ENCODE data around the gene ADPGK.

GRCh38 chr15:72740219-72740618, 43.3 kb downstream of the ADPGK start:
- TF ChIP-seq CTCF (conservative IDR thresholded peaks at IDR 0.05; ENCODE audit: low read length) (no peak), EZH2phosphoT487 (IDR thresholded peaks at IDR 0.05; ENCODE audit: borderline replicate concordance) (no peak)

Data from Loucy (cell line).